GM15510 (cell line): ENCODE results near the gene TLE2.

ENCODE experiments used
- POLR2A ChIP-seq: IDR thresholded peaks from 3 replicates; pipeline ENCODE4 v1.6.1; 2011; ENCODE audit warnings: borderline replicate concordance; ENCODE audit not compliant: insufficient read length; ENCODE audit errors: extremely low read depth

The TLE2 gene

DNA sequence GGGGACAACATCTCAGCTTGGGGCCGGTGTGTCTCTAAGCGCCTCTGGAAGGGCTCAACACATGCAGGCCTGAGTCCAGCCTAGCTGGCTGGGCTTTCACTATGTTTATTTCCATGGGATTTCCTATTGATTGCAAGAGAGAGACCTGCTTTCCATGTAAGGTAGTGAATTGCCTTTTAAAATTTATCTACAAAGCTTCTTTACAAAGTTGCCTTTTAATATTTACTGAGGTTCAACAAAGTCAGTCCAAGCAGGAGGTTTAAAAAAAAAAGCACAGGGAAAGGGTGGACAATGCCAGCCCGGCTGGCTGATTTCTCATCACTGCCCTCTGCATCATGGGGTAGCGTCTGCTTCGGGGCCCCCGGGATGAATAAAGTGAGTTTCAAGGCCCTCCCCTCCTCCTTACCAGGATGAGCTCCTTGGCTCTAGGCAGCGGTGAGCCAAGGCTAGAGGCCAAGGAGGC is 15.8 kb downstream of the TLE2 start:
- TF ChIP-seq POLR2A: no peak

GRCh38 chr19:3012621-3013262 is 16.3 kb downstream of the TLE2 start:
- TF ChIP-seq POLR2A: no peak

GRCh38 chr19:3010871-3011270 is 18.2 kb downstream of the TLE2 start:
- TF ChIP-seq POLR2A: no peak

- TF ChIP-seq POLR2A: no peak
These were observed 20.1 kb downstream of the TLE2 start for GRCh38 chr19:3008994-3009393.

- no peak for TF ChIP-seq POLR2A
These were observed 21.1 kb downstream of the TLE2 start for GRCh38 chr19:3007975-3008374.

- no peak for TF ChIP-seq POLR2A
These were observed 22.9 kb downstream of the TLE2 start for GRCh38 chr19:3006075-3006767.

GRCh38 chr19:3005345-3005744 is 23.7 kb downstream of the TLE2 start:
- TF ChIP-seq POLR2A: no peak

DNA sequence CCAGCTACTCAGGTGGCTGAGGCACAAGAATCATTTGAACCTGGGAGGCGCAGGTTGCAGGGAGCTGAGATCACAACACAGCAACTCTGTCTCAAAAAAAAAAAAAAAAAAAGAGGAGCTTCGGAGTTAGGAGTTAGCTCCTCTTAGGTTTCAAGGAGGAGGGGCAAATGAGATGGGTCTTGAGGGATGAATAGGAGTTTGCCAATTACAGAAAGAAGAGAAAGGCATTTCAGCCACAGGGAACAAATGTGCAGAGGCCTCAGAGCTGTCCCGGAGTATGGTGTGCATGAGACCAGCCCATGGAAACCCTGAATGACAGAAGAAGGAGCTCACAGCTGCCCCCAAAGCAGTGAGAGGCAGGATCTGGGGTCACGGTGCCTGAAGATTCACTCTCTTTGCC is 24.6 kb downstream of the TLE2 start:
- TF ChIP-seq POLR2A: no peak

- TF ChIP-seq POLR2A: no peak
These were observed 26.0 kb downstream of the TLE2 start for GRCh38 chr19:3003046-3003445.

GRCh38 chr19:3001235-3001800 is 27.8 kb downstream of the TLE2 start:
- no peak for TF ChIP-seq POLR2A

DNA sequence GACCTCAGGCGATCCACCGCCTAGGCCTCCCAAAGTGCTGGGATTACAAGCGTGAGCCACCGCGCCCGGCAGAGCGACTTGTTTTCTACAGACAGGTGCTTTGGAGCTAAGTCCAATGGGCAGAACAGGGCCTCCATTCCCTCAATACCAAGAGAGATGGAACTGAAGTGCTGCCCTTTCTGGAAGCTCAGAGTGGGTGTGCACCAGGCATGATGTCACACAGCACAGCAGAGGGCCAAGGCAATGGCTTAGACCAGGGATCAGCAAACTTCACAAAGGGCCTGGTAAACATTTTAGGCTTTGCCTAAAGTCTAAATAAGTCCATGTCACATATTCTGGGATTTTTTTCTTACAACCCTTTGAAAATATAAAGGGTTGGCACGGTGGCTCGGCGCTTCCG is 30.4 kb downstream of the TLE2 start:
- no peak for TF ChIP-seq POLR2A

DNA sequence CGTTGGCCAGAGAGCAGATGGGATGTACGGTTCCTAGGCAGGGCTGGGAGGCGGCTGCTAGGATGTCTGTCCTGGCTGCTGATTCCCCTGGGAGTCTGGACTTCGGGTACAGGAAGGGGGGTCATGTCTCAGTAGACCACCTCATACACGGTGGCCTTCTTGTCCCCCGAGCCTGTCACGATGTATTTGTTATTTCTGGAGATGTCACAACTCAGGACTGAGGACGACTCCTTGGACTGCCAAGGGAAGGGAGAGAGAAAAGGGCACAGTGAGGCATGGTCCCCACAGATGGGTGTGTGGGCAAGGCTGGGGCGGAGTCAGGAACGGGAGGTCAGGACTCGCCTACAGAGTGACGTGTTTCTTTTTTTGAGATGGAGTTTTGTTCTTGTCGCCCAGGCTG is 31.4 kb downstream of the TLE2 start:
- TF ChIP-seq POLR2A: no peak

GRCh38 chr19:2994588-2995131 is 34.4 kb downstream of the TLE2 start:
- TF ChIP-seq POLR2A: no peak

DNA sequence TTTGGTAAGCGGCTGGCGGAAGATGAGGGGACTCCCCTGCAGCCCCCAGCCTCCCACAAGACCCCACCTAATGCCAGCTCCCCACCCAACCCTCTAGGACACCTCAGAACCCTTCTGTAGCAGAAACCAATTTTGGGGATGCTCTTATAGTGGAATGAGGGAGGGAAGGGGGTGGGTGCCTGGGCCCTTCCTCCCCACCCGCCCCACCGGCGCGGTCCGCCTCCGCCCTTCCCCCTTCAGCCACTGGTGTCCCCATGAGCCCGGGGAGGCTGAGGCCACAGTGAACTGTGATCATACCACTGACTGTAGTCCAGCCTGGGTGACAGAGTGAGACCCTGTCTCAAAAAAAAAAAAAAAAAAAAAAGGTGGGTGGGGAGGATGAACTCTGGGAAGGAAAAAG is 35.5 kb downstream of the TLE2 start:
- no peak for TF ChIP-seq POLR2A

GRCh38 chr19:2992958-2993357 is 36.1 kb downstream of the TLE2 start:
- TF ChIP-seq POLR2A: no peak
